Gastroesophageal sphincter (tissue), 4 donors: ENCODE results near the gene CUZD1. TPM values are rescaled to one million over a fixed set of nuclear protein-coding genes. Genes with fewer than 3 reads are reported as not detected.

Experiments
- ATAC-seq: fragments of 150-250 bp; one replicate; pipeline ENCODE4 v1.9.1; 2016; ENCODE audit warnings: mild to moderate bottlenecking, moderate library complexity
- H3K27ac ChIP-seq, 4 donors: fragments of 200-600 bp; sonication (generic) in 3 of 4; 1 replicate in 3 of 4; 2 replicates in 1 of 4; pipeline ENCODE4 v1.5.1; 2016 to 2019
- H3K27me3 ChIP-seq: fragments of 200-600 bp; sonication (generic); one replicate; pipeline ENCODE4 v1.5.1; 2019
- H3K36me3 ChIP-seq, 2 donors: fragments of 200-600 bp; sonication (generic); one replicate each; pipeline ENCODE4 v1.5.1; 2019; ENCODE audit warnings: control low read depth in 1 of 2
- H3K4me1 ChIP-seq, 3 donors: fragments of 200-600 bp; sonication (generic); 1 replicate in 2 of 3; 2 replicates in 1 of 3; pipeline ENCODE4 v1.5.1; 2016 to 2019; ENCODE audit warnings: control low read depth in 2 of 3
- H3K4me3 ChIP-seq, 2 donors: fragments of 200-600 bp; sonication (generic); one replicate each; pipeline ENCODE4 v1.5.1; 2019; ENCODE audit warnings: mild to moderate bottlenecking in 1 of 2, moderate library complexity in 1 of 2
- H3K9me3 ChIP-seq, 3 donors: fragments of 200-600 bp; sonication (generic); one replicate each; pipeline ENCODE4 v1.5.1; 2017 to 2019; ENCODE audit warnings: control low read depth in 2 of 3
- CTCF ChIP-seq, 4 experiments: fragments of 200-600 bp in 2 of 4; fragments of 450-650 bp in 2 of 4; sonication (generic) in 1 of 4; IDR thresholded peaks; one replicate each; pipeline ENCODE4 v1.5.1; 2017 to 2019; ENCODE audit warnings: antibody characterized with exemption in 4 of 4, mild to moderate bottlenecking in 2 of 4, moderate library complexity in 2 of 4
- EP300 ChIP-seq: sonication (generic); formaldehyde crosslinking; IDR thresholded peaks from one replicate; pipeline ENCODE4 v1.6.1; 2017; ENCODE audit warnings: antibody characterized with exemption, mild to moderate bottlenecking
- POLR2A ChIP-seq, 2 donors: fragments of 450-650 bp; IDR thresholded peaks; one replicate each; pipeline ENCODE4 v1.6.1; 2017; ENCODE audit warnings: antibody characterized with exemption in 2 of 2, mild to moderate bottlenecking in 2 of 2, moderate library complexity in 1 of 2
- POLR2AphosphoS5 ChIP-seq: sonication (generic); formaldehyde crosslinking; IDR thresholded peaks from one replicate; pipeline ENCODE4 v1.6.1; 2017; ENCODE audit warnings: antibody characterized with exemption
- WGBS, 2 donors: methylation state at CpG; one replicate each; pipeline ENCODE4 v1.1.5; 2018; ENCODE audit warnings: low coverage in 1 of 2; 5-methylcytosine and 5-hydroxymethylcytosine counted together
- total RNA-seq, 4 donors: library from RNA; depleted of rRNA; stranded (reverse); fragments of >200 nt; gene quantifications; one replicate each; pipeline ENCODE4 v1.1.0, GENCODE V29; 2016

The CUZD1 gene
- total RNA-seq, 4 donors from 2014 or later: 0.31 to 1.4 (median 0.42) TPM

DNA sequence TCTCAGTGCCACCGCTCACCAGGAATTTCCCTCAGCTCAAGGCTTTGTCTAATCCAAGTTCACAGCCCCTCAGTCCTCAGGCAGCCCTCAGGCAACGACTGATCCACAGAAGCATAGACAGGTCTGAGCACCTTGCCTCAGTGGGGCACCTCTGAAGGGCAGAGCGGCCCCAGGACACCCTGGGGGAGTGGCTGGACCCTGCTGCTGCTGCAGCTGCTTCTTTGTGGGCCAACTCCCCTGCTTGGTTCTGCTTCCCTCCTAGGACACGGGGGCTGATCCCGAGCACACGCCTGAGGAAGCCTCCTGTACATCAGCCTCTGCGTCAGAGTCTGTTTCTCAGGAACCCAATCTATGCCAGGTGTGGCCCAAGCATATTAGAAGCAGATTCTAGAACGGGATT, 16.2 kb downstream of the CUZD1 start:
- H3K27ac ChIP-seq: no peak overlapping the region
- 74 to 81% methylated on average over 2 to 3 of the region's 8 CpGs for WGBS, 2 donors
- no peak overlapping the region for H3K4me3 ChIP-seq
- no peaks in the 10 kb centered on the region for H3K4me1 ChIP-seq
- no peaks in the 10 kb centered on the region for H3K9me3 ChIP-seq
- TF ChIP-seq POLR2A (IDR thresholded peaks at IDR 0.05) (no peak), EP300 (no peak), CTCF (IDR thresholded peaks at IDR 0.05) (no peak), POLR2AphosphoS5 (no peak)
- H3K36me3 ChIP-seq: peaks cover 0 to 9% of the 10 kb centered on the region in 2 donors
- no peak for ATAC-seq
- H3K27me3 ChIP-seq: peaks cover 22% of the 10 kb centered on the region

- 86 to 100% methylated on average over 2 of the region's 4 CpGs for WGBS, 2 donors
- Histone ChIP-seq H3K27me3 (peaks cover 22% of the 10 kb centered on the region), H3K27ac (no peak overlapping the region), H3K4me3 (no peak overlapping the region), H3K36me3 (peaks cover 0 to 9% of the 10 kb centered on the region in 2 donors), H3K4me1 (no peaks in the 10 kb centered on the region), H3K9me3 (no peaks in the 10 kb centered on the region)
- no peak for TF ChIP-seq CTCF (IDR thresholded peaks at IDR 0.05)
- no peak for TF ChIP-seq POLR2AphosphoS5
- no peak for ATAC-seq
Measured at GRCh38 chr10:122828716-122829255, 16.9 kb downstream of the CUZD1 start.

DNA sequence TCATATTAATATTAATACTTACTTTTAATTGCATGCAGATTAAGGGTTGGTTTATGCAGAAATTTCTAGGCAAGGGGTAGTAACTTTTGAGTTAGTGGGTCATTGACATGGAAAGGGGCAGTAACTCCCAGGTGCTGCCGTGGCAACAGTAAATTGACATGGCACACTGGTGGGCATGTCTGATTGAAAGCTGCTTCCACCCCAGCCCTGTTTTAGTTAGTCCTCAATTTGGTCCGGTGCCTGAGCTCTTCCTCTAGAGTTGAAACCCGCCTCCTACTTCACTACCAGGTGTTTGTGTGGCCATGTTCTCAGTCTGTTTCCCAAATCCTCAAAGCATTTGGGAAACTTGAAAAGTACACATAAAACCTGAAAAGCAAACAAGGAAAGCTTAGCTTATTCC, 18.4 kb downstream of the CUZD1 start:
- no peak for ATAC-seq
- WGBS, 2 donors: 86 to 100% methylated on average over 1 to 3 of the region's 3 CpGs
- Histone ChIP-seq H3K36me3 (peaks cover 0 to 8% of the 10 kb centered on the region in 2 donors), H3K4me1 (no peaks in the 10 kb centered on the region), H3K27ac (no peak overlapping the region), H3K27me3 (peaks cover 33% of the 10 kb centered on the region), H3K4me3 (no peak overlapping the region), H3K9me3 (no peaks in the 10 kb centered on the region)
- TF ChIP-seq CTCF (IDR thresholded peaks at IDR 0.05) (no peak), EP300 (no peak), POLR2A (IDR thresholded peaks at IDR 0.05) (no peak), POLR2AphosphoS5 (no peak)

- no peak for ATAC-seq
- Histone ChIP-seq H3K4me3 (no peak overlapping the region), H3K4me1 (no peaks in the 10 kb centered on the region), H3K9me3 (no peaks in the 10 kb centered on the region), H3K36me3 (no peaks in the 10 kb centered on the region), H3K27ac (no peak overlapping the region), H3K27me3 (peaks cover 52% of the 10 kb centered on the region)
- 63 to 91% methylated on average over 2 to 7 of the region's 11 CpGs for WGBS, 2 donors
- TF ChIP-seq POLR2A (IDR thresholded peaks at IDR 0.05): no peak
- TF ChIP-seq POLR2AphosphoS5: no peak
- TF ChIP-seq EP300: no peak
- no peak for TF ChIP-seq CTCF (IDR thresholded peaks at IDR 0.05)
Measured at GRCh38 chr10:122822973-122823690, 22.5 kb downstream of the CUZD1 start.

GRCh38 chr10:122821808-122822207, 23.8 kb downstream of the CUZD1 start:
- Histone ChIP-seq H3K9me3 (no peaks in the 10 kb centered on the region), H3K4me1 (no peaks in the 10 kb centered on the region), H3K27me3 (peaks cover 47% of the 10 kb centered on the region), H3K4me3 (no peak overlapping the region), H3K27ac (no peak overlapping the region), H3K36me3 (no peaks in the 10 kb centered on the region)
- TF ChIP-seq CTCF (IDR thresholded peaks at IDR 0.05) (no peak), POLR2AphosphoS5 (no peak), POLR2A (IDR thresholded peaks at IDR 0.05) (no peak), EP300 (no peak)
- no peak for ATAC-seq
- 83 to 84% methylated on average over 1 to 2 of the region's 3 CpGs for WGBS, 2 donors
